H1 (cell line): ENCODE measurements around the gene MACROD1. TPM values are rescaled to one million over a fixed set of nuclear protein-coding genes. Genes with fewer than 3 reads are reported as not detected.

Source experiments
- ASH2L ChIP-seq: fragments of 200-600, 300-600 bp; sonication (generic); IDR thresholded peaks from one replicate; pipeline ENCODE4 v1.7.1; 2017; ENCODE audit warnings: low read length
- CHD7 ChIP-seq: fragments of 300-600 bp; sonication (generic); IDR thresholded peaks from 2 replicates; pipeline ENCODE4 v1.7.1; 2012; ENCODE audit warnings: low read length, moderate library complexity, mild to moderate bottlenecking, inconsistent platforms; ENCODE audit not compliant: insufficient replicate concordance
- polyA plus RNA-seq, 7 experiments: library from polyadenylated mRNA; depleted of rRNA in 3 of 7; stranded (reverse) in 5 of 7; unstranded in 2 of 7; fragments of >200 nt in 5 of 7; fragments of 200-250 nt in 2 of 7; gene quantifications; 1 replicate in 5 of 7; 2 replicates in 1 of 7; 4 replicates in 1 of 7; pipeline versions ENCODE4 v1.2.1 to v1.2.3, GENCODE V29; 2011 to 2013; ENCODE audit warnings: missing spikeins in 2 of 7, mixed read lengths in 2 of 7
- total RNA-seq: library from RNA; stranded (reverse); fragmentation: NEBNext Ultra II Directional; extraction: Animal tissue kit (Norgen Biotek cat#: 25700); gene quantifications from 2 replicates; pipeline ENCODE4 v1.2.1, GENCODE V29; 2021

MACROD1 gene
- total and polyA plus RNA-seq, 2 of the 8 experiments (the other 6 are each of a cell fraction or from before 2014, with no cell fraction given): 19.5 to 34.1 TPM

- TF ChIP-seq CHD7 (no peak), ASH2L (no peak)
Observed at GRCh38 chr11:64141081-64141783, 24.7 kb downstream of the MACROD1 start (continued).
